Astrocyte of the cerebellum (primary cell): Measurements from ENCODE around the gene ZGPAT.

Experiments
- DNase-seq: peaks from one replicate; pipeline ENCODE4 v3.0.0-alpha.2; 2011; ENCODE audit warnings: low read depth
- H3K4me3 ChIP-seq: 2 replicates; pipeline ENCODE4 v1.5.1; 2011; ENCODE audit warnings: mild to moderate bottlenecking, low read depth, low read length, moderate library complexity
- in situ Hi-C: cut with HindIII; loops from 2 replicates; pipeline ENCODE4 v1.10.0; 2017; ENCODE audit warnings: low sequenced_read_pairs
- TF ChIP-seq, protein P1 (sequence below): IDR thresholded peaks from 2 replicates; pipeline ENCODE4 v1.5.1; 2012; ENCODE audit warnings: low read length, low read depth, moderate library complexity, mild to moderate bottlenecking; ENCODE audit errors: missing control alignments

Gene ZGPAT

DNA sequence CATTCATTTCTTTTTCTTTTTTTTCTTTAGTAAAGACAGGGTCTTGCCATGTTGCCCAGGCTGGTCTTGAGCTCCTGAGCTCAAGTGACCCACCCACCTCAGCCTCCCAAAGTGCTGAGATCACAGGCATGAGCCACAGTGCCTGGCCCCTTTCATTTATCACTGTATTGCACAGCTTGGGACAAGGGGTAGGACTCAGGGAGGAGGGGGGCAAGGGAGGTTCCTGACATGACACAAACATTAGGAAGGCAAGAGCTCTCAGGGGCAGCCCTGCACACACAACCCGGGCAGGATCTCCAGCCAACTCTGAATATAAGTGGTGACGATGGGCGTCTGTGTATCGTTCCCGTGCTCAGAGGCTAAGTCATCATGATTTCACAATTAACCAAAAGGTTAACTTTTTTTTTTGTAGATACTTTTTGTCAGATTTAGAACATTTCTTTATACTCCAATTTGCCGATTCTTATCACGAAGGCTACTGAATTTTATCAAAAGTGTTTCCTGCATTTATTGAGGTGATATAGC is 51.6 kb downstream of the ZGPAT start:
- TF ChIP-seq, protein P1, sequence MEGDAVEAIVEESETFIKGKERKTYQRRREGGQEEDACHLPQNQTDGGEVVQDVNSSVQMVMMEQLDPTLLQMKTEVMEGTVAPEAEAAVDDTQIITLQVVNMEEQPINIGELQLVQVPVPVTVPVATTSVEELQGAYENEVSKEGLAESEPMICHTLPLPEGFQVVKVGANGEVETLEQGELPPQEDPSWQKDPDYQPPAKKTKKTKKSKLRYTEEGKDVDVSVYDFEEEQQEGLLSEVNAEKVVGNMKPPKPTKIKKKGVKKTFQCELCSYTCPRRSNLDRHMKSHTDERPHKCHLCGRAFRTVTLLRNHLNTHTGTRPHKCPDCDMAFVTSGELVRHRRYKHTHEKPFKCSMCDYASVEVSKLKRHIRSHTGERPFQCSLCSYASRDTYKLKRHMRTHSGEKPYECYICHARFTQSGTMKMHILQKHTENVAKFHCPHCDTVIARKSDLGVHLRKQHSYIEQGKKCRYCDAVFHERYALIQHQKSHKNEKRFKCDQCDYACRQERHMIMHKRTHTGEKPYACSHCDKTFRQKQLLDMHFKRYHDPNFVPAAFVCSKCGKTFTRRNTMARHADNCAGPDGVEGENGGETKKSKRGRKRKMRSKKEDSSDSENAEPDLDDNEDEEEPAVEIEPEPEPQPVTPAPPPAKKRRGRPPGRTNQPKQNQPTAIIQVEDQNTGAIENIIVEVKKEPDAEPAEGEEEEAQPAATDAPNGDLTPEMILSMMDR = no peak
- DNase-seq = no peak
- no peak overlapping the region for H3K4me3 ChIP-seq
- in situ Hi-C loops = no loop called here

- TF ChIP-seq, protein P1 = no peak
- no peak for DNase-seq
- in situ Hi-C loops = no loop called here
- H3K4me3 ChIP-seq = no peak overlapping the region
Observed at GRCh38 chr20:63765082-63765873, 57.4 kb downstream of the ZGPAT start.

DNA sequence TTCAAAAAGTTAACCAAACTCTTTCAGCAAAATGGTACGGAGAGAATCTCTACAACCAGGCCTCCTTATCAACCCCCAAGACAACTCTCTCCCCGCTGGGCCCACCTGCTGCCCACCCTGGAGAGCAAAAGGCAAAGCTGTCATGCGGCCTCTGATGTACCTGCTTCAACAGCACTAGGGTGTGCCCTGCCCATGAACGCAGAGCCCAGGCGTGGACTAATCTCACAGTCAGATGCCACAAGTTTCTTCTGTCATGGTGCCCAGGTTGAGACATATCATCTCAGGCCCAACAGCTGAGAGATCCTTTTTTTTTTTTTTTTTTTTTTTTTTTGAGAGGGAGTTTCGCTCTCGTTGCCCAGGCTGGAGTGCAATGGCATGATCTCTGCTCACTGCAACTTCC is 58.1 kb downstream of the ZGPAT start:
- in situ Hi-C loops = no loop called here
- H3K4me3 ChIP-seq = no peak overlapping the region
- TF ChIP-seq, protein P1 = no peak

DNA sequence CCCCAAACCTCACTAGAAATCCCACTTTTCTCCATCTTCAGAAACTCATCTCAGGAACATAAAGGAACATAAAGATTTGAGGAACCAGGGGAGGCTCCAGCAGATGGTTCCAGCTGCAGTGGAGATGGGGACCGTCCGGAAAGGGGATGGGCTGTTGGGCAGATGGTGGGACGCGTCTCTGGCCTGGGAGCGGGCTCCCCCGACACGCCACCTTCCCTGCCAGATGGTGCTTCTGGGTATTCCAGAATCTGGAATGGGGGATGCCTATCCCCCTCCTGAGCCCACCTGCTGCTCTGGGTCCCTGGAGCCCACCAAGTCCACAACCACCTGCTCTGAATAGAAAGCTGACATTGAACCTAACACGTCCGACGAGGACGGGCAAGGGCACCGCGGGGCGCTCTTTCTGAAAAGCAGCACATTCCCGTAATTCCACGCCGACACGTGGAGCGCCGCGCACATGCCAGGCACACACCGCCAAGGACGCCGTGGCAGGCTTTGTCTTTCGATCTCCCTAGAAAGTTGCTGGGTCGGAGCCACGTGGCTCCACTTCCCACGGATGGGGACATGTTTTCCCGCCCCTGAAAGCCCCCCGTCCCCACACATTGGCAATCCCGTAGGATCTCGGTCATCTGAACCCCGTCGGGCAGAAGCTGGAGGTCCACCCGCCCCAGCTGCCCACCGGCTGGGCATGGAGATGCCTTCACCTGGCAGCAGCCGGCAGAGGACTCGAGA is 59.0 kb downstream of the ZGPAT start:
- TF ChIP-seq, protein P1 = no peak
- no peak overlapping the region for H3K4me3 ChIP-seq
- in situ Hi-C loops = no loop called here
- DNase-seq = no peak

More for the DNA sequence above, 58.1 kb downstream of the ZGPAT start:
- no peak for DNase-seq

- no peak for DNase-seq
- TF ChIP-seq, protein P1 = no peak
- no peak overlapping the region for H3K4me3 ChIP-seq
- in situ Hi-C loops = no loop called here
Observed at GRCh38 chr20:63767456-63767855, 59.6 kb downstream of the ZGPAT start.

DNA sequence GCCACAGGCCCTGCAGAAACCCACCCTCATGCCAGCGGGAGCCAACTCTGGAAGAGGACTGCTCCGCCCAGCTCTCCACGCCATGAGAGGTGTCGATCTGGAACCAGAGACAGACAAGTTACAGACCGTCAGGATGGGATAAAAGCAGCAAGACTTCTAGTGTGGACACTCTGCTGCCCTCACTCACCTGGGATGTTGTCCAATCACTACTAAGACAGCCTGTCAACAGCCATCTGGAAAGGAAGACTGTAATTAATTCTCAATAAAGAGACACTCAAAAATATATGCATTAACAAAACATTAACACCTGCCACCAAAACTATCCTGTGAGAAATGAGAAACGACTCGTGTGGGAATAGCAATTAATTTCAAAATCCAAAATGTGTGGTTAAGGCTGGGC is 60.0 kb downstream of the ZGPAT start:
- H3K4me3 ChIP-seq = no peak overlapping the region
- TF ChIP-seq, protein P1 = no peak
- DNase-seq = no peak
- in situ Hi-C loops = no loop called here
